GM21367 (cell line): ENCODE results near the gene MPZL3.
"Not testable (repeated sequence)": the region's sequence is repeated elsewhere in the genome, so short reads cannot be mapped to it uniquely, and the experiment has no call there.

Source experiments
- ATAC-seq: cut with Tn5 transposase; IDR thresholded peaks from one replicate; pipeline ENCODE4 v1.9.1; 2021; ENCODE audit not compliant: unreplicated experiment

The MPZL3 gene

GRCh38 chr11:118186346-118187107, 65.6 kb downstream of the MPZL3 start:
- ATAC-seq, result no peak

GRCh38 chr11:118184784-118185579, 67.2 kb downstream of the MPZL3 start:
- no peak for ATAC-seq

GRCh38 chr11:118183691-118184090, 68.5 kb downstream of the MPZL3 start:
- not testable (repeated sequence) for ATAC-seq

- no peak for ATAC-seq
These were observed 71.9 kb downstream of the MPZL3 start for GRCh38 chr11:118180300-118180703.

- no peak for ATAC-seq
These were observed 75.4 kb downstream of the MPZL3 start for GRCh38 chr11:118176778-118177134.
